Measurements from ENCODE around the gene PLEKHN1. TPM values are rescaled to one million over a fixed set of nuclear protein-coding genes. Genes with fewer than 3 reads are reported as not detected.
"Not testable (repeated sequence)": the region's sequence is repeated elsewhere in the genome, so short reads cannot be mapped to it uniquely, and the experiment has no call there.

PLEKHN1 gene
- total and polyA plus RNA-seq, 2 donors = 1.1 to 4.2 TPM

DNA sequence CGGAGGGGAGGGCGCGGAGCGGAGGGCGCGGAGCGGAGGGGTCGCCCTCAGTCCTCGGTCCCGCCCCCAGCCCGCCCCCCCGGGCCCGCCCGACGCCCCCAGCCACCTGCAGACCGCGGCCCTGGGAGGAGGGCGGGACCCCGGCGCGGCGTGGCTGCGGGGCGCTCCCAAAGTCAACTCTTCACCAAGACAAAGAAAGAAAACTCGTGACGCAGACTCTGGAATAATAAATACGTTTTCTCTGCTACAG lies 32.4 kb downstream of the PLEKHN1 start:
- Histone ChIP-seq H3K36me3 (ENCODE audit: insufficient read depth) (no peaks in the 10 kb centered on the region), H3K4me1 (ENCODE audit: insufficient read depth) (peaks cover 2% of the 10 kb centered on the region), H3K4me3 (ENCODE audit: low read depth, low read length) (peak overlapping the region; percentile 62), H3K27ac (ENCODE audit: low read depth) (no peak overlapping the region)
- DNase-seq (ENCODE audit: extremely low spot score) = no peak
- 2% methylated on average over 26 of the region's 27 CpGs for WGBS

DNA sequence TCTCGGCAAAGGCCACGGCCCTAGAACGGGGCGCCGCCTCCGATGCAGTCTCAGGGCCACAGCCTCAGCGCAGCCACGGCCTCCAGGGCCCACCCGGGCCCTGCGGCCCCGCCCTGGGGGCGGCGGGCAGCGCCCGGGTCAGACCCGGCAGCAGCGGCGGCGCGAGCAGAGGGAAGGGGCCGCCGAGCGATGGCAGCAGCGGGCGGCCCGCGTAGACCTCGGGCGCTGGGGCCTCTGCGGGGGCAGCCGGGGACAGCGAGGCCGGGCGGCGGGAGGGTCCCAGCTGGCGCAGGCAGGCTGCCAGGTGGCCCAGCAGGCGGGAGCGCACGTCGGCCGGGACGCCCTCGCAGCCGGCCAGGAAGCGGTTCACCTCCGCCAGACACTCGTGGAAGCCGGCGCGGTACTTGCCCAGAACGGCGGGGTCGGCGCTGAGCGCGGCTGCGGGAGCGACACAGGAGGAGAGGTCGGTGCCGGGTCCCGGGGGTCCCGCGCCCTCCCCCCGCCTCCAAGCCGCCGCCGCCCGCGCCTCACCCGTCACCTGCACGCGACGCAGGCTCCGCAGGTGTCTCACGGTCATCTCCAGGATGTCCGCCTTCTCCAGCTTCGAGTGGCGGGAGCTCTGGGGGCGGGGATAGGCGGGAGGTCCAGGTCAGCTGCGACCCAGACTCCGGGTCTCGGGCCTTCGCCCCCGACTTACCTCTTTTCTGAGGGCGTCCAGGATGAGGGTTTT lies 32.9 kb downstream of the PLEKHN1 start:
- under 1% methylated on average over 85 of the region's 86 CpGs for WGBS
- no peak for DNase-seq (ENCODE audit: extremely low spot score)
- Histone ChIP-seq H3K4me3 (ENCODE audit: low read depth, low read length) (peak overlapping the region; percentile 62), H3K4me1 (ENCODE audit: insufficient read depth) (peaks cover 2% of the 10 kb centered on the region), H3K27ac (ENCODE audit: low read depth) (no peak overlapping the region), H3K36me3 (ENCODE audit: insufficient read depth) (no peaks in the 10 kb centered on the region)

DNA sequence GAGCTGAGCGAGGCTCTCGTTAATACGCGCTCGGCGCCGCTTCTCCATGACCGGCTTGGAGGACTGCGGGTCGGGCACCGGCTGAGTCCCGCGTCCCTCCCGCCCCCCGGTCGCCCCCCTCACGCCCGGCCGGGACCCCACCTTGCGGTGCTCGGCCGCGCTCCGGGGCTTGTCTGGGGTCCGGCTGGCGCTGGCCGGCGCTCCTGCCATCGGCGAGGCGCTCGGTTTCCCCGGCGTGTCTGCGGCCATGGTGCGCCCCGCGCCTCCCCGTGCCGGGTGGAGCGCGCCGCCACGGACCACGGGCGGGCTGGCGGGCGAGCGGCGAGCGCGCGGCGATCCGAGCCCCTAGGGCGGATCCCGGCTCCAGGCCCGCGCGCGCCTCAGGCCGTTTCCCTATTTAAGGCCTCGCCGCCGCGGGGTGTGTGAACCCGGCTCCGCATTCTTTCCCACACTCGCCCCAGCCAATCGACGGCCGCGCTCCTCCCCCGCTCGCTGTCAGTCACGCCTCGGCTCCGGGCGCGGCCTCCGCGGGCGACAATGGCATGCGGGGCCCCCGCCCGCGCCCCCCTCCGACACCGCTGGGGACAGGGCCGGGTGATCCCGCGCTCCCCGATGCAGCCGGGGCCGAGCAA lies 33.6 kb downstream of the PLEKHN1 start, which contains the start of gene HES4:
HES4 (minus strand) TSS at position 373 of the 632 bp plus-strand sequence; CDS start at position 249, 124 bp downstream.
- peak within 1 kb of the TSS; percentile 62 for H3K4me3 ChIP-seq (ENCODE audit: low read depth, low read length)
- peak; percentile 84 for DNase-seq (ENCODE audit: extremely low spot score)
- WGBS = 2% methylated on average over 95 of the region's 95 CpGs
- no peaks in the 10 kb centered on the region for H3K36me3 ChIP-seq (ENCODE audit: insufficient read depth)
- H3K27ac ChIP-seq (ENCODE audit: low read depth) = peak within 1 kb of the TSS; percentile 93
- peaks cover 2% of the 10 kb centered on the region for H3K4me1 ChIP-seq (ENCODE audit: insufficient read depth)

DNA sequence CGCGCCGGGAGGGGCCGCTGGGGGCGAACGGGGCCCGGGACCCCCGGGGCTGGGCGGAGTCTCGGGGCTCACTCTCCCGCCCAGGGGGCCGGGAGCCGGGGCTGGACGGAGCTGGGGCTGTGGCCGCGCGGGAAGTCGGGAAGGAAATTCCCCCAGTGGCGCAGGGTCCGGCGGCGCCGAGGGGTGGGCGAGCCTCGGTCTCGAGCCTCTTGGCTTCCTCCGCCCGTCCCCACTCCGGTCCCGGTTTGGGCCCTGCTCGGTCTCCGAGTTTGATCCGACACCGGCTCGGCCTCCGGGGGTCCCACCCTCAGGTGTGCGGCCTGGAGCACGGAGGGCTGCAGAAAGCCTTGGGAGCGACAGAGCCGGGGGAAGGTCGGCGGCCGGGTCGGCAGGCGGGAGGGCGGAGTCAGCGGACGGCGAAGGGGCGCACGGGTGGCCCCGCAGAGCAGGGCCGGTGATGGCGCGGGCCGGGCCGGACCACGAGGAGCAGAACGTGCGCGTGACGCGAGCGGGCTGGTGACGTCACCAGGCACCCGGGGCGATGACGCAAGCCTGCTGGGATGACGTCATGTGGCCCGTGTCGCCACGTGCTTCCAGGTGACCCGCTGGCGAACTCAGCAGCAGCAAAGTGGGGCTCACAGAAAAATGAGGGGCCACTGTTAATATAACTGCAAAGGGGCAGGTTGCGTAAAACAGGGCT lies 34.2 kb downstream of the PLEKHN1 start:
- Histone ChIP-seq H3K4me1 (ENCODE audit: insufficient read depth) (peaks cover 5% of the 10 kb centered on the region), H3K27ac (ENCODE audit: low read depth) (peak overlapping the region; percentile 93), H3K4me3 (ENCODE audit: low read depth, low read length) (peak overlapping the region; percentile 62), H3K36me3 (ENCODE audit: insufficient read depth) (no peaks in the 10 kb centered on the region)
- DNase-seq (ENCODE audit: extremely low spot score) = no peak
- 1% methylated on average over 75 of the region's 75 CpGs for WGBS

- DNase-seq (ENCODE audit: extremely low spot score) = no peak
- peak overlapping the region; percentile 46 for H3K27ac ChIP-seq (ENCODE audit: low read depth)
- peak overlapping the region; percentile 62 for H3K4me3 ChIP-seq (ENCODE audit: low read depth, low read length)
- H3K4me1 ChIP-seq (ENCODE audit: insufficient read depth) = peaks cover 5% of the 10 kb centered on the region
- WGBS = 1% methylated on average over 58 of the region's 58 CpGs
- H3K36me3 ChIP-seq (ENCODE audit: insufficient read depth) = no peaks in the 10 kb centered on the region
Measured at GRCh38 chr1:1001057-1001783, 34.9 kb downstream of the PLEKHN1 start.

DNA sequence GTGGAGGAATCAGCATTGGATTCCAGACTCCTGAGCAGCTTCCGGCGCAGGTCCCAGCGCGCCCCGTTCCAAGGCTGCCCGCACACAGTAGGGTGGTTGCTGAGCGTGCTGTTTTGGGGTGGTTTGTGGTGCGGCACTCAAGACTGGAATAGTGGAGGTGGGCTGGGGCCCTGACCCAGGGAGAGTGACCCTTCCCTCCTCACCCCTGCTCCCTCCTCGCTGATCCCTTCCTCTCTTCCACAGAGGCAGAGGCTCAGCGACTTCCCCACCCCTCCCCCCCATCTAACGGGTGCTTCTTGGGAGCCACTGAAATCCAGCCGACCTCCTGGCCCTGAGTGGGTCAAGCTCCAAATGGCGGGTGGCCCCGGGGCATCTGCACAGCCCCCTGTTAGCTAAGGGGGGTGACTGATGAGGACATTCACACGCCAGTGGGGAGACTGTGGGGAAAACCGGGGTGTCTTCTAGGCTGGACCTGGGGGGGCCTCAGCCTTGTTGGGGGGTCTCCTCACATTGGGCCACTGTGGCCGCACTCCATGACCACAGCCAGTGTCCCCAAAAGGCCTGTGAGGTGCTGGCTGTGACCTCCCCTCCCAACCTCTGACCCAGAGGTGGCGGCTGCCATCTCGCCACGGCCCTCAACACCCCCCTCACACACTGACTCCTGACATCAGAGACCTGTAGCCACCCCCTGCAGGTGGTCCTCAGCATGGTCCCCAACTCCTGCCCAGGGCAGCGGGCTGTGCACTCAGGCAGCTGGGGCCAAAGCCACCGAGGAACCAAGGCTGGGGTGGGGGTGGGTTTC lies 37.5 kb downstream of the PLEKHN1 start:
- H3K27ac ChIP-seq (ENCODE audit: low read depth) = no peak overlapping the region
- 84% methylated on average over 22 of the region's 22 CpGs for WGBS
- no peak overlapping the region for H3K4me3 ChIP-seq (ENCODE audit: low read depth, low read length)
- no peak for DNase-seq (ENCODE audit: extremely low spot score)
- peaks cover 5% of the 10 kb centered on the region for H3K4me1 ChIP-seq (ENCODE audit: insufficient read depth)
- no peaks in the 10 kb centered on the region for H3K36me3 ChIP-seq (ENCODE audit: insufficient read depth)

DNA sequence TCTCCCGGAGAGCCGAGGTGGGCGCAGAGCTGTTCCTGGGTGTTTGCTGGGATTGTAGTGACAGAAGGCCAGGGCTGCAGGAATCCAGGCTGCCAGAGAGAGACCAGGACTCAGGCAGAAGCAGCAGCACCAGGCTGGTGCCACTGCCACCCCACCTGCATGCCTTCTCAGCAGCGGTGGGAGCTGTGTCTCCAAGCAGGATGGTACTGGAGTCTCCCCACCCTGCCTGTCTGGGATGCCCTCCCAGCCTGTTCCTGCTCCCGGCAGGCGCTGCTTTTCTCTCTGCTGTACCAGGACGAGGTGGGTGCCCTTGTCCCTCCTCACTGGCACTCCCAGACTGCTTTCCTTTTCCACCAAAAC lies 38.1 kb downstream of the PLEKHN1 start:
- no peak for DNase-seq (ENCODE audit: extremely low spot score)
- peaks cover 5% of the 10 kb centered on the region for H3K4me1 ChIP-seq (ENCODE audit: insufficient read depth)
- H3K4me3 ChIP-seq (ENCODE audit: low read depth, low read length) = no peak overlapping the region
- H3K36me3 ChIP-seq (ENCODE audit: insufficient read depth) = no peaks in the 10 kb centered on the region
- H3K27ac ChIP-seq (ENCODE audit: low read depth) = no peak overlapping the region
- 62% methylated on average over 7 of the region's 7 CpGs for WGBS

DNA sequence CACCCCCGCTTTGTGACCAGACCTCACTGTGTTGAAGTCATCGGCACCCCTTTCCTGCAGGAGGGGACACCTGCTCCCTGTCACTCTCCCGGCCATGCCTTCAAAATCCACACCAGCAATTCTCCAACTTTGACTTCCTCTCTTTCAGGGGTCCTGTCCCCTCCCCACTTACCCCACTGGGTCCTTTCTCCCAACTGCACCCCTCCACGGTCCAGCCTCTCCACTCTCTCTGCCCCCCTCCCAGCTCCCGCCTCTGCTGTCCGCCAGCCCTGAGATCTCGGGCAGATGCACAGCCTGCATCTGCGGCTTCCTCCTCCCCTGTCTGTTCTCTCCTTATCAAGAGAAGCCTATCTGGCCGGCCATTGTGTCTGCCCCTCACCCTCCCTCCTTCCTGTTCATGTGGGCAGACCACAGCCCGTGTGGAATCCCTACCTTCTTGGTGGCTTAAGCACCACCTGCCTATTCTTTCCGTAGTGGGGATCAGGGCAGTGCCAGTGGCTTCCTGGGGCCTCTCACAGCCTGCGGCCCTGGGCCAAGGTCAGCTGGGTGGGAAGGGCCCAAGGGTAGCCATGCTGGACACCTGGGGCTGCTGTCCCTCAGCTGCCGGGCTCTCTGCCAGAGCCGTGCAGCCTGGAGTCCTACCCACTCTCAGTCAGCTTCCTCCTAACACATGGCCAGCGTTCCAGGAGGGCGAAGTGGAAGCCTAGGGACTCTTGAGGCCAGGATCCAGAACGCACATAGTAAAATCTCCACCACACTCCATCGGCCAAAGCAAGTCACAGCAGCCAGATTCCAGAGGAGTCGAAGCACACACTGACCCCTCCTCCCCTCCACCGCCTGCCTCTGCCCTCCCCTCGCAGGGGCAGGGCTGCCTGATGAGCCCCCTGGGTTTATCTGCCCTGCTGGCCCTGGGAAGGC lies 38.8 kb downstream of the PLEKHN1 start:
- Histone ChIP-seq H3K4me3 (ENCODE audit: low read depth, low read length) (no peak overlapping the region), H3K27ac (ENCODE audit: low read depth) (no peak overlapping the region), H3K36me3 (ENCODE audit: insufficient read depth) (no peaks in the 10 kb centered on the region), H3K4me1 (ENCODE audit: insufficient read depth) (peaks cover 5% of the 10 kb centered on the region)
- 14% methylated on average over 21 of the region's 21 CpGs for WGBS
- DNase-seq (ENCODE audit: extremely low spot score) = no peak

GRCh38 chr1:1005774-1006304 lies 39.6 kb downstream of the PLEKHN1 start:
- H3K27ac ChIP-seq (ENCODE audit: low read depth) = no peak overlapping the region
- H3K36me3 ChIP-seq (ENCODE audit: insufficient read depth) = no peaks in the 10 kb centered on the region
- no peak for DNase-seq (ENCODE audit: extremely low spot score)
- no peak overlapping the region for H3K4me3 ChIP-seq (ENCODE audit: low read depth, low read length)
- WGBS = 44% methylated on average over 23 of the region's 23 CpGs
- peaks cover 5% of the 10 kb centered on the region for H3K4me1 ChIP-seq (ENCODE audit: insufficient read depth)

DNA sequence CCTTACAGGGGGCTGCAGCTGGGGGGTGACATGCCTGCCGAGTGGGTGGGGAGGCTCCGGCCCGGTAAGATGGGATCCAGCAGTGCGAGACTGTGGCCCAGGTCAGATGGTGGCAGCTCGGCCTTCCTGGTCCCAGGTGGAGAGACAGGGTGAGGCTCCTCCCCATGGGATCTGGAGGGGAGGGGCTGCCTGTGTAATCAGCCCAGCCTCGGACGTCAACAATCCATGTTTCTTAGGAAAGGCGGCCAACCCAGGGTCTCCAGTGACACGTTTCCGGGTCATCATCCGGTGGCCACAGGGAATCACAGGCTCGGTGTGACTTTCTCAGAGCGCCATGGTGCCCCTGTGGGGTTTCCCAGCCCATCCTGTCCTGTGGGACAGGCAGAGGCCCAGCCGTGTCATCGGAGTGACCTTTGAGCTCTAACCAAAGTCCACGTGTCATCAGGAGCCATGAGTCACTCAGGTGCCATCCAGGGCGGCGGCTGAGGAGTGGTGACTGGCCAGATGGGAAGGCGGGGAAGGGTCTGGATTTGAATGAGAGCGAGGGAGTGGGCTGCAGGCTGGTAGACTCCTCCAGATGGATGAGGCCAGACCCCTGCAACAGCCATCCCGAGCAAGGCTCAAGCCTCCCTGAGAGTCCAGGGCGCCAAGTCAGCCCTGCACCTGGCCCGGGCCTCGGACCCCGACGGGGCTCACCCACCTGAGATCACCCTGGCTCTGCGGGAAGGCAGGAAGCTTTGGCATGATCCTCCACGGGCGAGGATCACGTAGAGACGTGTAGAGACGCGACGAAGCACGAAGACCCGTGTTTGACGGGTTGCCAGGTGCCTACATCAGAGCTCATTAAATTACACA lies 40.2 kb downstream of the PLEKHN1 start:
- no peaks in the 10 kb centered on the region for H3K36me3 ChIP-seq (ENCODE audit: insufficient read depth)
- H3K27ac ChIP-seq (ENCODE audit: low read depth) = no peak overlapping the region
- WGBS = 81% methylated on average over 37 of the region's 37 CpGs
- no peak overlapping the region for H3K4me3 ChIP-seq (ENCODE audit: low read depth, low read length)
- DNase-seq (ENCODE audit: extremely low spot score) = no peak
- peaks cover 4% of the 10 kb centered on the region for H3K4me1 ChIP-seq (ENCODE audit: insufficient read depth)

- not testable (repeated sequence) for H3K27ac ChIP-seq (ENCODE audit: low read depth); H3K4me1 ChIP-seq (ENCODE audit: insufficient read depth); DNase-seq (ENCODE audit: extremely low spot score); H3K36me3 ChIP-seq (ENCODE audit: insufficient read depth); H3K4me3 ChIP-seq (ENCODE audit: low read depth, low read length)
- WGBS = 89% methylated on average over 8 of the region's 8 CpGs
Measured at GRCh38 chr1:1010131-1010530, 43.8 kb downstream of the PLEKHN1 start.
